MCF 10A (cell line): ENCODE results near the gene CABLES1. TPM values are rescaled to one million over a fixed set of nuclear protein-coding genes. Genes with fewer than 3 reads are reported as not detected.

Source experiments
- BruUV-seq: library from RNA; stranded (reverse); fragments of 400-500 nt; replicated peaks from 2 replicates; lab custom pipeline; 2021; lab: Mats Ljungman, UMichigan
- CTCF ChIA-PET: fragments of 300-600 bp; sonication (Branson Sonifier 250); formaldehyde crosslinking; extraction: SDS; loops from one replicate; lab custom pipeline; 2021; ENCODE audit warnings: antibody characterized with exemption, inconsistent platforms; lab: Yijun Ruan, JAX
- POLR2A ChIA-PET: fragments of 300-600, 350-650 bp; sonication (Branson Sonifier 250); formaldehyde crosslinking; extraction: SDS; loops from one replicate; lab custom pipeline; 2020; ENCODE audit warnings: antibody characterized with exemption, inconsistent platforms; lab: Yijun Ruan, JAX
- DNase-seq: peaks from one replicate; pipeline ENCODE4 v3.0.0-alpha.2; 2018; ENCODE audit not compliant: unreplicated experiment
- H3K27ac Mint-ChIP-seq: one replicate; pipeline ENCODE4 v1.8.0; 2022; ENCODE audit warnings: mild to moderate bottlenecking, low read depth, mixed read lengths; ENCODE audit not compliant: unreplicated experiment
- H3K27me3 Mint-ChIP-seq: one replicate; pipeline ENCODE4 v1.8.0; 2022; ENCODE audit warnings: mixed read lengths; ENCODE audit not compliant: insufficient read depth, unreplicated experiment
- H3K36me3 Mint-ChIP-seq: one replicate; pipeline ENCODE4 v1.8.0; 2022; ENCODE audit warnings: mild to moderate bottlenecking, moderate library complexity, mixed read lengths; ENCODE audit not compliant: insufficient read depth, unreplicated experiment
- H3K4me1 Mint-ChIP-seq: one replicate; pipeline ENCODE4 v1.8.0; 2022; ENCODE audit warnings: mixed read lengths; ENCODE audit not compliant: insufficient read depth, unreplicated experiment
- H3K4me3 Mint-ChIP-seq: one replicate; pipeline ENCODE4 v1.8.0; 2022; ENCODE audit warnings: mild to moderate bottlenecking, moderate library complexity, mixed read lengths; ENCODE audit not compliant: unreplicated experiment
- H3K9me3 Mint-ChIP-seq: one replicate; pipeline ENCODE4 v1.8.0; 2022; ENCODE audit warnings: mixed read lengths; ENCODE audit not compliant: unreplicated experiment
- intact Hi-C: fragments of 100-400 bp; cut with micrococcal nuclease; formaldehyde crosslinking; loops from 2 replicates; pipeline ENCODE4 v1.14.1; 2022
- total RNA-seq: library from RNA; stranded (reverse); gene quantifications from 2 replicates; pipeline ENCODE4 v1.2.3, GENCODE V29; 2022
- TF ChIP-seq, protein P1 (sequence below): fragments of 200-600 bp; IDR thresholded peaks from one replicate; pipeline ENCODE4 v1.8.0; 2022; ENCODE audit warnings: antibody characterized with exemption, mild to moderate bottlenecking; ENCODE audit not compliant: unreplicated experiment

Gene CABLES1
- total RNA-seq, 1 experiment from 2014 or later: 3.2 TPM

DNA sequence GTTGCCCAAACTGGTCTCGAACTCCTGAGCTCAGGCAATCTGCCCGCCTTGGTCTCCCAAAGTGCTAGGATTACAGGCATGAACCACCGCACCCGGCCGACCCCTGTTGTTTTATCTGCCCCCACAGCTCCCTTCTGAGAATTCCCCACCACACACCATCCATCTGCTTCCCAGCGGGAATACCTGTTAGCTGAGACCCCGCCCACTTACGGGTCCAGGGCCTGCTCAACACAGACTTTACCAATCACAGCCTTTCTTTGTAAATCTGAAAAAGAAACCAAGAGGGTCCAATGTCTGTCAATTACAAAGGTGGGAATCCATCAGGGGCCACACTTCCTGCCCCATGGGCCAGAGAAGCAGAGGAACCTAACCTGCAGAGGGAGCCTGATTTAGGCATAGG is 14.2 kb upstream of the CABLES1 start:
- no peak overlapping the region for H3K4me3 Mint-ChIP-seq
- H3K27me3 Mint-ChIP-seq: no peaks in the 10 kb centered on the region
- TF ChIP-seq, protein P1, sequence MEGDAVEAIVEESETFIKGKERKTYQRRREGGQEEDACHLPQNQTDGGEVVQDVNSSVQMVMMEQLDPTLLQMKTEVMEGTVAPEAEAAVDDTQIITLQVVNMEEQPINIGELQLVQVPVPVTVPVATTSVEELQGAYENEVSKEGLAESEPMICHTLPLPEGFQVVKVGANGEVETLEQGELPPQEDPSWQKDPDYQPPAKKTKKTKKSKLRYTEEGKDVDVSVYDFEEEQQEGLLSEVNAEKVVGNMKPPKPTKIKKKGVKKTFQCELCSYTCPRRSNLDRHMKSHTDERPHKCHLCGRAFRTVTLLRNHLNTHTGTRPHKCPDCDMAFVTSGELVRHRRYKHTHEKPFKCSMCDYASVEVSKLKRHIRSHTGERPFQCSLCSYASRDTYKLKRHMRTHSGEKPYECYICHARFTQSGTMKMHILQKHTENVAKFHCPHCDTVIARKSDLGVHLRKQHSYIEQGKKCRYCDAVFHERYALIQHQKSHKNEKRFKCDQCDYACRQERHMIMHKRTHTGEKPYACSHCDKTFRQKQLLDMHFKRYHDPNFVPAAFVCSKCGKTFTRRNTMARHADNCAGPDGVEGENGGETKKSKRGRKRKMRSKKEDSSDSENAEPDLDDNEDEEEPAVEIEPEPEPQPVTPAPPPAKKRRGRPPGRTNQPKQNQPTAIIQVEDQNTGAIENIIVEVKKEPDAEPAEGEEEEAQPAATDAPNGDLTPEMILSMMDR: no peak
- H3K9me3 Mint-ChIP-seq: no peaks in the 10 kb centered on the region
- no TSS peak for BruUV-seq
- ChIA-PET CTCF (interaction anchor here (0.9 to 1.6 kb wide), 2 partner anchors 9 to 10 kb away, joined by 4 to 6 read pairs; no protein-coding TSS in a partner anchor), POLR2A (no interaction called here)
- peaks cover 6% of the 10 kb centered on the region for H3K4me1 Mint-ChIP-seq
- intact Hi-C loops: no loop called here
- DNase-seq: no peak
- no peaks in the 10 kb centered on the region for H3K36me3 Mint-ChIP-seq
- H3K27ac Mint-ChIP-seq: no peak overlapping the region

DNA sequence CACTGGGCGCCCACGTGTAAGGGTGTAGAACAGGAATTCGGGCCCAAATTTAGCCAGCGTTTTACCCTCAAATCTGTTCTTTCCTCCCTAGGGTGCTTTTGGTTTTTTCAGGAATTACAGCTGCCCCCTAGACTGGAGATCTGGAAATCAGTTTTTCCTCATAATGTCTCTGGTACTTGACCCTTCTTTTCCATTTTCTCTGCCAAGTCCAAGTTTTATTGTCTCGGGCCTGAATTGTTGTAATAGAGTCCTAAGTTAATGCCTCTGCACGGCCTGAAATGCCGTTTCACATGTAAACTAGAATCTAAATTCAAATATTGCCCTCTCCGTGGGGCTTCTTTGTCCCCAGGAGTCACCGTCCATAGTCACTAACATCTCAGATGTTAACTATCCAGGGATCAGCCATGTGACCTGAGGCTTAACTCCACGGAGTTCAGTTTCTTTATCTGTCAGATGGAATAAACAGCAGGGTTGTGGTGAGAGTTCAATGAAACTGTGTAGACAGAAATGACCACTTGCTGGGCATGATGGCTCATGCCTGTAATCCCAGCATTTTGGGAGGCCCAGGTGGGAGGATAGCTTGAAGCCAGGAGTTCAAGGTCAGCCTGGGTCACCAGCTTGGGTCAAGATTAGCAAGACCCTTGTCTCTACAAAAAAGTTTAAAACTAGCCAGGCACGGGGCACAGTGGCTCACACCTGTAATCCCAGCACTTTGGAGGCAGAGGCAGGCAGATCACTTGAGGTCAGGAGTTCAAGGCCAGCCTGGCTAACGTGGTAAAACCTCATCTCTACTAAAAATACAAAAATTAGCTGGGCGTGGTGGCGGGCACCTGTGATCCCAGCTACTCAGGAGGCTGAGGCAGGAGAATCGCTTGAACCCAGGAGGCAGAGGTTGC is 12.7 kb upstream of the CABLES1 start:
- no peak for DNase-seq
- intact Hi-C loops: no loop called here
- H3K4me1 Mint-ChIP-seq: peaks cover 5% of the 10 kb centered on the region
- H3K27ac Mint-ChIP-seq: no peak overlapping the region
- CTCF ChIA-PET: interaction anchor here (1.7 kb wide), 1 partner anchor 9 kb away, joined by 5 read pairs; no protein-coding TSS in a partner anchor
- H3K4me3 Mint-ChIP-seq: no peak overlapping the region
- POLR2A ChIA-PET: no interaction called here
- H3K36me3 Mint-ChIP-seq: no peaks in the 10 kb centered on the region
- H3K9me3 Mint-ChIP-seq: no peaks in the 10 kb centered on the region
- no peaks in the 10 kb centered on the region for H3K27me3 Mint-ChIP-seq
- TF ChIP-seq, protein P1: no peak
- no TSS peak for BruUV-seq

DNA sequence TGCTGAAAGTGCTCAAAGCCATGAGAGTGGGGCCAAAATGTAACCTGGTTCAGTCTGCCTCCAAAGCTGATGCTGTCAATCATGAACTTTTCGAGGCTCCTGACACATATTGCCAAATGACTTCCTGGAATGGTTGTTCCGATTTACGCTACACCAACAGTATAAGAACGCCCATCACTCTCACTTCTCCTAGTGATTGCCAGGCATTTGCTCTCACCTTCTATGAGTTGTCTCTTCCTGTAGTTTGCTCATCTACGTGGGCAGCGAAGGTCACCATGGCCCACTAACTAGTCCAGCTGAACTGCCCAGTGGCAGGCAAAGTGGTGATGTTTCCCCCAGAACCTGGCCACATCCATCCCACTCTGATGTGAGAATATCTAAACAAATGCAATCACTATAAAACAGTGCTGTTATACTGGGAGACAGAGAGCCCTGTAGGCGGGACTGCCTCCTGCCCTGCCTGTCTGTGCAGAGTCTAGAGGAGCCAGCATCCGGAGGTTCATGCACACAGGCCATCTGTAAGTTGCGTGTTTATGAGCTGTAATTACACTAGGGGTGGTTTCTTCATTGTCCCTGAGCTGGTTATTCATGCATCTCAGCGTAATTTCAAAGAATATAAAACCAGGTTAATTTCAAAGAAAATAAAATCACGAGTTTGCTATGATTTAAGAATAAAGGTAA is 8.8 kb upstream of the CABLES1 start:
- H3K27ac Mint-ChIP-seq: no peak overlapping the region
- no peak overlapping the region for H3K4me3 Mint-ChIP-seq
- TF ChIP-seq, protein P1: no peak
- H3K4me1 Mint-ChIP-seq: no peaks in the 10 kb centered on the region
- BruUV-seq: no TSS peak
- no peaks in the 10 kb centered on the region for H3K9me3 Mint-ChIP-seq
- CTCF ChIA-PET: interaction anchor here (0.6 to 2.5 kb wide), 3 partner anchors 195 to 285 kb away, joined by 3 to 12 read pairs (median 6); no protein-coding TSS in a partner anchor
- no peaks in the 10 kb centered on the region for H3K27me3 Mint-ChIP-seq
- H3K36me3 Mint-ChIP-seq: no peaks in the 10 kb centered on the region
- intact Hi-C loops: no loop called here
- DNase-seq: no peak
- POLR2A ChIA-PET: interaction anchor here (1.0 to 1.3 kb wide), 2 partner anchors 10 to 18 kb away, joined by 3 to 7 read pairs; no protein-coding TSS in a partner anchor

GRCh38 chr18:23127090-23127489 is 8.2 kb upstream of the CABLES1 start:
- Mint-ChIP-seq H3K27me3 (no peaks in the 10 kb centered on the region), H3K36me3 (no peaks in the 10 kb centered on the region), H3K4me3 (no peak overlapping the region), H3K4me1 (no peaks in the 10 kb centered on the region), H3K27ac (no peak overlapping the region), H3K9me3 (no peaks in the 10 kb centered on the region)
- CTCF ChIA-PET: interaction anchor here (0.6 to 2.5 kb wide), 3 partner anchors 194 to 285 kb away, joined by 3 to 12 read pairs (median 6); no protein-coding TSS in a partner anchor
- no peak for DNase-seq
- intact Hi-C loops: no loop called here
- TF ChIP-seq, protein P1: no peak
- POLR2A ChIA-PET: interaction anchor here (1.0 to 1.3 kb wide), 3 partner anchors 11 to 25 kb away, joined by 3 to 7 read pairs (median 3); no protein-coding TSS in a partner anchor
- BruUV-seq: no TSS peak
